Measurements from ENCODE around the gene SCUBE3. TPM values are rescaled to one million over a fixed set of nuclear protein-coding genes. Genes with fewer than 3 reads are reported as not detected.
A peak's percentile ranks its signal among the peaks of the same experiment; 100 is the strongest.

SCUBE3 gene
- polyA plus RNA-seq (2013, experiment 1 of 2), result 10.8 TPM
- 10.8 TPM for polyA plus RNA-seq (2013, experiment 2 of 2)

DNA sequence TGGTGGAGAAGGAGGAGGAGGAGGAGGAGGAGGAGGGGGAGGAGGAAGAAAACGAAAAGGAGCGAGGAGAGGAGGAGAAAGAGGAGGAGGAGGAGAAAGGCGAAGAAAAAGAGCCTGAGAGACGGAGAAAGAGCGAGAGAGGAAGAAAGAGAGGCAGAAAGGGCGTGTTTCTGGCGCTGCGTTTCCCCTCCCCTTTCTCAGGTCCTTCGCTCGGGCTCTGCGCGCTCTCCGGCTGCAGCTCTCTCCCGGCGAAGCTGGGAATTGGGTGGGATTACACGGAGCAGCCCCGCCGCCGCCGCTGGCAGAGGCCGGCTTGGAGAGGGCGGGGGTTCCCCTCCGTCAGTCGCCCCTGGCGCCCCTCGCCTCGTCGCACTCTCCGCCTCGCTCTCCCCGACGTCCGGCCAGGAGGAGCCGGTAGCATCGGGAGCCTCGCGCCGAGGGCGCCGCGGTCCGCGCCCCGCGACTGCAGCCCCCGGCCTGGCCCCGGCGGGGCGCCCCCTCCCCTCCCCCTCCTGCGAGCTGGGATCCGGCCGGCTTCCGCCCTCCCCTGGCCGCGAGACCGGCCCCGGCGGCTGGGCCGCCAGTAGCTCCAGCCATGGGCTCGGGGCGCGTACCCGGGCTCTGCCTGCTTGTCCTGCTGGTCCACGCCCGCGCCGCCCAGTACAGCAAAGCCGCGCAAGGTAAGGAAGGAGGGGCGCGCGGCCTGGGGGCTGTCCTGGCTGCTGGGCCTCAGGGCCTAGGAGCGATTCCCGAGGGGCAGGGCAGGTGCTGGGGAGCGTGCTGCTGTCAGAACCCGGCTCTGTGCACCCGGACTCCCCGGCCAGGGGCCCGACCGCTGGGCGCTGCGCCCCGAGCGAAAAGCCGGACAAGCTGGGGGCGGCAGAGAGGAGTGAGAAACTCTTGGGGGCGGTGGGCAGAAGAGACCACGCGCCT, at the start of gene SCUBE3:
SCUBE3 (plus strand) TSS at position 133 of the 933 bp plus-strand sequence; CDS start at position 596, 463 bp downstream.
- WGBS, 2 experiments (ENCODE audit: insufficient coverage in 2 of 2), result 0% methylated on average over 59 to 72 of the region's 89 CpGs
- H3K4me1 ChIP-seq (ENCODE audit: control insufficient read depth, insufficient read depth, low read length, poor library complexity, severe bottlenecking), result peaks cover 29% of the 10 kb centered on the region
- peak within 1 kb of the TSS; percentile 81 for H3K27ac ChIP-seq (ENCODE audit: low read depth, low read length, severe bottlenecking)

DNA sequence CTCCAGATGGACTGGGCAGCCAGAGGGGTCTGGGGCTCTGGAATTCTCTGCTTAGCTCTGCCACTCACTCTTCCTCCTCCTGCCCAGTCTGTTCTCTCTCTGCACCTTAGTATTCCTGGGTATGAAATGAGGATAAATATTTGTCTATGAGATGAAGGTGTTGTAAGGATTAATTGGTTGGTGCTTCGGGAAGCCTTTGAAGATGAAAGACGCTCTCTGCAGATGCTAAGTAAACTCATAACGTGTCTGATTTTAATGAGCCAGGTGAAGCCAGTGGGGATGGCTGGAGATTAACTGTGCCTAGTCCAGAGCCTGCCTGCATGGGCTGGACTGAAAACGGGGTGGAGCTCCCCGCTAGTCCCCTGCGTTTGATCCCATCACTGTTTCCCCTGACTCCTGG, 49.5 kb upstream of the SCUBE3 start:
- no peaks in the 10 kb centered on the region for H3K4me1 ChIP-seq (ENCODE audit: control insufficient read depth, insufficient read depth, low read length, poor library complexity, severe bottlenecking)
- H3K4me3 ChIP-seq (ENCODE audit: extremely low read depth, insufficient read depth, low read length, poor library complexity, severe bottlenecking), result no peak overlapping the region
- no peaks in the 10 kb centered on the region for H3K9me3 ChIP-seq (ENCODE audit: control insufficient read depth, low read length)
- no peak overlapping the region for H3K27ac ChIP-seq (ENCODE audit: low read depth, low read length, severe bottlenecking)
- H3K36me3 ChIP-seq (ENCODE audit: control insufficient read depth, insufficient read depth, low read length), result no peaks in the 10 kb centered on the region
- WGBS, 2 experiments (ENCODE audit: insufficient coverage in 2 of 2), result 89 to 96% methylated on average over 3 to 6 of the region's 6 CpGs

More for the DNA sequence above, at the start of gene SCUBE3:
- H3K4me3 ChIP-seq (ENCODE audit: extremely low read depth, insufficient read depth, low read length, poor library complexity, severe bottlenecking), result peak within 1 kb of the TSS; percentile 66
- H3K36me3 ChIP-seq (ENCODE audit: control insufficient read depth, insufficient read depth, low read length), result no peaks in the 10 kb centered on the region
- no peaks in the 10 kb centered on the region for H3K9me3 ChIP-seq (ENCODE audit: control insufficient read depth, low read length)

GRCh38 chr6:35164868-35165267, 48.9 kb upstream of the SCUBE3 start:
- H3K9me3 ChIP-seq (ENCODE audit: control insufficient read depth, low read length), result no peaks in the 10 kb centered on the region
- WGBS, 2 experiments (ENCODE audit: insufficient coverage in 2 of 2), result 85 to 100% methylated on average over 3 of the region's 4 CpGs

GRCh38 chr6:35165630-35166071, 48.1 kb upstream of the SCUBE3 start:
- Histone ChIP-seq H3K4me3 (ENCODE audit: extremely low read depth, insufficient read depth, low read length, poor library complexity, severe bottlenecking) (no peak overlapping the region), H3K9me3 (ENCODE audit: control insufficient read depth, low read length) (no peaks in the 10 kb centered on the region), H3K36me3 (ENCODE audit: control insufficient read depth, insufficient read depth, low read length) (no peaks in the 10 kb centered on the region), H3K4me1 (ENCODE audit: control insufficient read depth, insufficient read depth, low read length, poor library complexity, severe bottlenecking) (no peaks in the 10 kb centered on the region), H3K27ac (ENCODE audit: low read depth, low read length, severe bottlenecking) (no peak overlapping the region)
- 100% methylated on average over 2 of the region's 2 CpGs for WGBS, 2 experiments (ENCODE audit: insufficient coverage in 2 of 2)

More at GRCh38 chr6:35164868-35165267, 48.9 kb upstream of the SCUBE3 start:
- H3K4me1 ChIP-seq (ENCODE audit: control insufficient read depth, insufficient read depth, low read length, poor library complexity, severe bottlenecking), result no peaks in the 10 kb centered on the region
- no peak overlapping the region for H3K4me3 ChIP-seq (ENCODE audit: extremely low read depth, insufficient read depth, low read length, poor library complexity, severe bottlenecking)
- H3K36me3 ChIP-seq (ENCODE audit: control insufficient read depth, insufficient read depth, low read length), result no peaks in the 10 kb centered on the region
- no peak overlapping the region for H3K27ac ChIP-seq (ENCODE audit: low read depth, low read length, severe bottlenecking)

- no peaks in the 10 kb centered on the region for H3K4me1 ChIP-seq (ENCODE audit: control insufficient read depth, insufficient read depth, low read length, poor library complexity, severe bottlenecking)
- no peaks in the 10 kb centered on the region for H3K36me3 ChIP-seq (ENCODE audit: control insufficient read depth, insufficient read depth, low read length)
- no peaks in the 10 kb centered on the region for H3K9me3 ChIP-seq (ENCODE audit: control insufficient read depth, low read length)
- 80 to 88% methylated on average over 1 of the region's 2 CpGs for WGBS, 2 experiments (ENCODE audit: insufficient coverage in 2 of 2)
- no peak overlapping the region for H3K4me3 ChIP-seq (ENCODE audit: extremely low read depth, insufficient read depth, low read length, poor library complexity, severe bottlenecking)
- no peak overlapping the region for H3K27ac ChIP-seq (ENCODE audit: low read depth, low read length, severe bottlenecking)
Measured at GRCh38 chr6:35166116-35166515, 47.6 kb upstream of the SCUBE3 start.

- WGBS, 2 experiments (ENCODE audit: insufficient coverage in 2 of 2), result 87 to 88% methylated on average over 4 of the region's 5 CpGs
- H3K9me3 ChIP-seq (ENCODE audit: control insufficient read depth, low read length), result no peaks in the 10 kb centered on the region
- no peak overlapping the region for H3K4me3 ChIP-seq (ENCODE audit: extremely low read depth, insufficient read depth, low read length, poor library complexity, severe bottlenecking)
- H3K4me1 ChIP-seq (ENCODE audit: control insufficient read depth, insufficient read depth, low read length, poor library complexity, severe bottlenecking), result no peaks in the 10 kb centered on the region
- no peaks in the 10 kb centered on the region for H3K36me3 ChIP-seq (ENCODE audit: control insufficient read depth, insufficient read depth, low read length)
- no peak overlapping the region for H3K27ac ChIP-seq (ENCODE audit: low read depth, low read length, severe bottlenecking)
Measured at GRCh38 chr6:35166520-35166919, 47.2 kb upstream of the SCUBE3 start.

GRCh38 chr6:35167505-35167904, 46.3 kb upstream of the SCUBE3 start:
- no peaks in the 10 kb centered on the region for H3K9me3 ChIP-seq (ENCODE audit: control insufficient read depth, low read length)
- H3K27ac ChIP-seq (ENCODE audit: low read depth, low read length, severe bottlenecking), result no peak overlapping the region
- no peaks in the 10 kb centered on the region for H3K36me3 ChIP-seq (ENCODE audit: control insufficient read depth, insufficient read depth, low read length)
- H3K4me1 ChIP-seq (ENCODE audit: control insufficient read depth, insufficient read depth, low read length, poor library complexity, severe bottlenecking), result no peaks in the 10 kb centered on the region
- H3K4me3 ChIP-seq (ENCODE audit: extremely low read depth, insufficient read depth, low read length, poor library complexity, severe bottlenecking), result no peak overlapping the region

DNA sequence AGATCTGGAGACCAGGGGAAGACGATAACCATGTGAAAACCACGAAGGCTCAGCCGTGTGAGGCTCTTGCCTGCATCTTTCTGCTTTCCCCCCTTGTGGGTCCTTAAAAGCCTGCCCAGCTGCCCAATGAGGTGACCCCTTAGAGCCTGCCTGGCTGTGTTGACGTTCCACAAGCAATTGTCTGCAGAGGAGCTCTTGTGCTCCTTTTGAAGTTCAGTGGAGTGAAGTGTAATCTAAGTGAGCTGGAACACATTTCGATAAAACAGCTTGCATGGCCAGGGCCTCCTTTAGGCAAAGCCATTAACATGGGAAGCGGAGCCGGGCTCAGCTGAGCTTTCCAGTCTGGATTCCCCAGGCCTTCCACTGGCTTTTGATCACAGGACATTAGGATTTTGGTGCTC, 45.3 kb upstream of the SCUBE3 start:
- H3K4me1 ChIP-seq (ENCODE audit: control insufficient read depth, insufficient read depth, low read length, poor library complexity, severe bottlenecking), result peaks cover 3% of the 10 kb centered on the region

DNA sequence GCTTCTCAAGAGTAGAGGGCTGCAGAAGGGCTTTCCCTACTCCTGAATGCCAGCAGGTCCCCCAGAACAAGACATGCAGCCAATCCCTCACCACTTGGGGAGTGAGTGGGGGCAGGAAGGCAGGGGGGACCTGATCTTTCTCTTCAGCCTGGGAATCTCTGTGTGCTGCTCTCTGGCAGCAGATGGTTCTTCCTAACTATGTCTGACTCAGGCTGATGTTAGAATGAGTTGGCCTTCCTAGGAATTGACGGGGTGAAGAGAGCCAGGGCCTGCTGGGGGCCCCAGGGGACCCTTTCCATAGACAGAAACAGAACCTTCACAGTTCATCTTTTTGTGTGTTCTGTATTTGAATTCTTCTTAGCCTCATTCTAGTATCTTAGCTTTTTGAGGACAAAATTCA, 43.6 kb upstream of the SCUBE3 start:
- no peaks in the 10 kb centered on the region for H3K36me3 ChIP-seq (ENCODE audit: control insufficient read depth, insufficient read depth, low read length)
- no peak overlapping the region for H3K4me3 ChIP-seq (ENCODE audit: extremely low read depth, insufficient read depth, low read length, poor library complexity, severe bottlenecking)
- peaks cover 9% of the 10 kb centered on the region for H3K4me1 ChIP-seq (ENCODE audit: control insufficient read depth, insufficient read depth, low read length, poor library complexity, severe bottlenecking)
- 67 to 100% methylated on average over 1 of the region's 1 CpG for WGBS, 2 experiments (ENCODE audit: insufficient coverage in 2 of 2)
- H3K9me3 ChIP-seq (ENCODE audit: control insufficient read depth, low read length), result no peaks in the 10 kb centered on the region
- H3K27ac ChIP-seq (ENCODE audit: low read depth, low read length, severe bottlenecking), result no peak overlapping the region

More for the DNA sequence above, 45.3 kb upstream of the SCUBE3 start:
- H3K4me3 ChIP-seq (ENCODE audit: extremely low read depth, insufficient read depth, low read length, poor library complexity, severe bottlenecking), result no peak overlapping the region
- H3K27ac ChIP-seq (ENCODE audit: low read depth, low read length, severe bottlenecking), result no peak overlapping the region
- no peaks in the 10 kb centered on the region for H3K9me3 ChIP-seq (ENCODE audit: control insufficient read depth, low read length)
- H3K36me3 ChIP-seq (ENCODE audit: control insufficient read depth, insufficient read depth, low read length), result no peaks in the 10 kb centered on the region
- WGBS, 2 experiments (ENCODE audit: insufficient coverage in 2 of 2), result 78 to 95% methylated on average over 7 of the region's 7 CpGs

- H3K4me1 ChIP-seq (ENCODE audit: control insufficient read depth, insufficient read depth, low read length, poor library complexity, severe bottlenecking), result peaks cover 9% of the 10 kb centered on the region
- no peaks in the 10 kb centered on the region for H3K9me3 ChIP-seq (ENCODE audit: control insufficient read depth, low read length)
- 95 to 100% methylated on average over 2 to 3 of the region's 3 CpGs for WGBS, 2 experiments (ENCODE audit: insufficient coverage in 2 of 2)
- no peaks in the 10 kb centered on the region for H3K36me3 ChIP-seq (ENCODE audit: control insufficient read depth, insufficient read depth, low read length)
- H3K4me3 ChIP-seq (ENCODE audit: extremely low read depth, insufficient read depth, low read length, poor library complexity, severe bottlenecking), result no peak overlapping the region
- H3K27ac ChIP-seq (ENCODE audit: low read depth, low read length, severe bottlenecking), result no peak overlapping the region
Measured at GRCh38 chr6:35170891-35171290, 42.9 kb upstream of the SCUBE3 start.

DNA sequence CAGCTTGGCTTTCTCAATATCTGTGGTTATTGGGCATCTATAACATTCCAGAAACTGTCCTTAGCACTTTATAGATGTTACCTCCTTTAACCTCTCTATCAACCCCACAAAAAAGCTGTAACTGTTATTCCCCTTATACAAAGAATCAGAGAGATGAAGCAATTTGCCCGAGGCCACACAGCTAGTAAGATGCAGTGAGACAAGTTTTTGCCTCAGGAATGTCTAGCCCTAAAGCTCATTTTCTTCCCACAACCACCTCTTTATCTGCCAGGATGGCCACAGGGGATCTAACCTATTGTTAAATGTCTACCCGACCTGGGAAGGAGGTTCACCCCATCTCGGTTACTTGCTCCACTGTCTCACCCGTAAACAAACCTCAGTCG, 40.7 kb upstream of the SCUBE3 start:
- Histone ChIP-seq H3K4me3 (ENCODE audit: extremely low read depth, insufficient read depth, low read length, poor library complexity, severe bottlenecking) (no peak overlapping the region), H3K36me3 (ENCODE audit: control insufficient read depth, insufficient read depth, low read length) (no peaks in the 10 kb centered on the region), H3K9me3 (ENCODE audit: control insufficient read depth, low read length) (no peaks in the 10 kb centered on the region), H3K4me1 (ENCODE audit: control insufficient read depth, insufficient read depth, low read length, poor library complexity, severe bottlenecking) (peaks cover 15% of the 10 kb centered on the region), H3K27ac (ENCODE audit: low read depth, low read length, severe bottlenecking) (no peak overlapping the region)
- 82 to 83% methylated on average over 4 to 5 of the region's 5 CpGs for WGBS, 2 experiments (ENCODE audit: insufficient coverage in 2 of 2)

All from mesodermal cell (in vitro differentiated cells).